ENCODE data around the gene SLC35F6.

DNA sequence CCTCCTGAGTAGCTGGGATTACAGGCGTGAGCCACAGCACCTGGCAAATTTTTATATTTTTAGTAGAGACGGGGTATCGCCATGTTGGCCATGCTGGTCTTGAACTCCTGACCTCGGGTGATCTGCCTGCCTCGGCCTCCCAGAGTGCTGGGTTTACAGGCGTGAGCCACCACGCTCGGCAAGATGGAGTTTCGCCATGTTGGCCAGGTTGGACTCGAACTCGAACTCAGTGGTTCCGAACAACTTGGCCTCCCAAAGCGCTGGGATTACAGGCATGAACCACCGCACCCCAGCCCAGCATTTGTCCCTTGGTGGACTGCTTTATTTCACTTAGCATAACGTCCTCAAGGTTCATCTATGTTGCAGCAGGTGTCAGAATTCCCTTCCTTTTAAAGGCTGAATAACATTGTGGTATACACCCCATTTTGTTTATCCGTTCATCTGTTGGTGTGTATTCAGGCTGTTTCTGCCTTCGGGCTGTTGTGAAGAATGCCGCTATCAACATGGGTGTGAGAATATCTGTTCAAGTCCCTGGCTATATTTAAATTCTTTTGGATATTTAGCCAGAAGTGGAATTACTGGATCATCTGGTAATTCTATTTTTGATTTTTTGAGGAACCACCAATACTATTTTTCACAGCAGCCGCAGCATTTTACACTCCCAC is 20.6 kb downstream of the SLC35F6 start:
- TF ChIP-seq, protein P1, sequence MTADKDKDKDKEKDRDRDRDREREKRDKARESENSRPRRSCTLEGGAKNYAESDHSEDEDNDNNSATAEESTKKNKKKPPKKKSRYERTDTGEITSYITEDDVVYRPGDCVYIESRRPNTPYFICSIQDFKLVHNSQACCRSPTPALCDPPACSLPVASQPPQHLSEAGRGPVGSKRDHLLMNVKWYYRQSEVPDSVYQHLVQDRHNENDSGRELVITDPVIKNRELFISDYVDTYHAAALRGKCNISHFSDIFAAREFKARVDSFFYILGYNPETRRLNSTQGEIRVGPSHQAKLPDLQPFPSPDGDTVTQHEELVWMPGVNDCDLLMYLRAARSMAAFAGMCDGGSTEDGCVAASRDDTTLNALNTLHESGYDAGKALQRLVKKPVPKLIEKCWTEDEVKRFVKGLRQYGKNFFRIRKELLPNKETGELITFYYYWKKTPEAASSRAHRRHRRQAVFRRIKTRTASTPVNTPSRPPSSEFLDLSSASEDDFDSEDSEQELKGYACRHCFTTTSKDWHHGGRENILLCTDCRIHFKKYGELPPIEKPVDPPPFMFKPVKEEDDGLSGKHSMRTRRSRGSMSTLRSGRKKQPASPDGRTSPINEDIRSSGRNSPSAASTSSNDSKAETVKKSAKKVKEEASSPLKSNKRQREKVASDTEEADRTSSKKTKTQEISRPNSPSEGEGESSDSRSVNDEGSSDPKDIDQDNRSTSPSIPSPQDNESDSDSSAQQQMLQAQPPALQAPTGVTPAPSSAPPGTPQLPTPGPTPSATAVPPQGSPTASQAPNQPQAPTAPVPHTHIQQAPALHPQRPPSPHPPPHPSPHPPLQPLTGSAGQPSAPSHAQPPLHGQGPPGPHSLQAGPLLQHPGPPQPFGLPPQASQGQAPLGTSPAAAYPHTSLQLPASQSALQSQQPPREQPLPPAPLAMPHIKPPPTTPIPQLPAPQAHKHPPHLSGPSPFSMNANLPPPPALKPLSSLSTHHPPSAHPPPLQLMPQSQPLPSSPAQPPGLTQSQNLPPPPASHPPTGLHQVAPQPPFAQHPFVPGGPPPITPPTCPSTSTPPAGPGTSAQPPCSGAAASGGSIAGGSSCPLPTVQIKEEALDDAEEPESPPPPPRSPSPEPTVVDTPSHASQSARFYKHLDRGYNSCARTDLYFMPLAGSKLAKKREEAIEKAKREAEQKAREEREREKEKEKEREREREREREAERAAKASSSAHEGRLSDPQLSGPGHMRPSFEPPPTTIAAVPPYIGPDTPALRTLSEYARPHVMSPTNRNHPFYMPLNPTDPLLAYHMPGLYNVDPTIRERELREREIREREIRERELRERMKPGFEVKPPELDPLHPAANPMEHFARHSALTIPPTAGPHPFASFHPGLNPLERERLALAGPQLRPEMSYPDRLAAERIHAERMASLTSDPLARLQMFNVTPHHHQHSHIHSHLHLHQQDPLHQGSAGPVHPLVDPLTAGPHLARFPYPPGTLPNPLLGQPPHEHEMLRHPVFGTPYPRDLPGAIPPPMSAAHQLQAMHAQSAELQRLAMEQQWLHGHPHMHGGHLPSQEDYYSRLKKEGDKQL (CRISPR knock-in tag; IDR thresholded peaks at IDR 0.05; ENCODE audit: borderline replicate concordance), result no peak
- TF ChIP-seq SMAD1 (IDR thresholded peaks at IDR 0.05; ENCODE audit: low read depth, low read length, partially characterized antibody) (no peak), MTA3 (IDR thresholded peaks at IDR 0.05; ENCODE audit: borderline replicate concordance) (no peak), ATF7 (IDR thresholded peaks at IDR 0.05) (no peak), POLR2A (conservative IDR thresholded peaks at IDR 0.05) (no peak), TBP (optimal IDR thresholded peaks at IDR 0.05; ENCODE audit: low read depth, low read length) (no peak)
- TF ChIP-seq, protein P2, sequence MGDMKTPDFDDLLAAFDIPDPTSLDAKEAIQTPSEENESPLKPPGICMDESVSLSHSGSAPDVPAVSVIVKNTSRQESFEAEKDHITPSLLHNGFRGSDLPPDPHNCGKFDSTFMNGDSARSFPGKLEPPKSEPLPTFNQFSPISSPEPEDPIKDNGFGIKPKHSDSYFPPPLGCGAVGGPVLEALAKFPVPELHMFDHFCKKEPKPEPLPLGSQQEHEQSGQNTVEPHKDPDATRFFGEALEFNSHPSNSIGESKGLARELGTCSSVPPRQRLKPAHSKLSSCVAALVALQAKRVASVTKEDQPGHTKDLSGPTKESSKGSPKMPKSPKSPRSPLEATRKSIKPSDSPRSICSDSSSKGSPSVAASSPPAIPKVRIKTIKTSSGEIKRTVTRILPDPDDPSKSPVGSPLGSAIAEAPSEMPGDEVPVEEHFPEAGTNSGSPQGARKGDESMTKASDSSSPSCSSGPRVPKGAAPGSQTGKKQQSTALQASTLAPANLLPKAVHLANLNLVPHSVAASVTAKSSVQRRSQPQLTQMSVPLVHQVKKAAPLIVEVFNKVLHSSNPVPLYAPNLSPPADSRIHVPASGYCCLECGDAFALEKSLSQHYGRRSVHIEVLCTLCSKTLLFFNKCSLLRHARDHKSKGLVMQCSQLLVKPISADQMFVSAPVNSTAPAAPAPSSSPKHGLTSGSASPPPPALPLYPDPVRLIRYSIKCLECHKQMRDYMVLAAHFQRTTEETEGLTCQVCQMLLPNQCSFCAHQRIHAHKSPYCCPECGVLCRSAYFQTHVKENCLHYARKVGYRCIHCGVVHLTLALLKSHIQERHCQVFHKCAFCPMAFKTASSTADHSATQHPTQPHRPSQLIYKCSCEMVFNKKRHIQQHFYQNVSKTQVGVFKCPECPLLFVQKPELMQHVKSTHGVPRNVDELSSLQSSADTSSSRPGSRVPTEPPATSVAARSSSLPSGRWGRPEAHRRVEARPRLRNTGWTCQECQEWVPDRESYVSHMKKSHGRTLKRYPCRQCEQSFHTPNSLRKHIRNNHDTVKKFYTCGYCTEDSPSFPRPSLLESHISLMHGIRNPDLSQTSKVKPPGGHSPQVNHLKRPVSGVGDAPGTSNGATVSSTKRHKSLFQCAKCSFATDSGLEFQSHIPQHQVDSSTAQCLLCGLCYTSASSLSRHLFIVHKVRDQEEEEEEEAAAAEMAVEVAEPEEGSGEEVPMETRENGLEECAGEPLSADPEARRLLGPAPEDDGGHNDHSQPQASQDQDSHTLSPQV (IDR thresholded peaks at IDR 0.05), result no peak
- TF ChIP-seq, protein P3, sequence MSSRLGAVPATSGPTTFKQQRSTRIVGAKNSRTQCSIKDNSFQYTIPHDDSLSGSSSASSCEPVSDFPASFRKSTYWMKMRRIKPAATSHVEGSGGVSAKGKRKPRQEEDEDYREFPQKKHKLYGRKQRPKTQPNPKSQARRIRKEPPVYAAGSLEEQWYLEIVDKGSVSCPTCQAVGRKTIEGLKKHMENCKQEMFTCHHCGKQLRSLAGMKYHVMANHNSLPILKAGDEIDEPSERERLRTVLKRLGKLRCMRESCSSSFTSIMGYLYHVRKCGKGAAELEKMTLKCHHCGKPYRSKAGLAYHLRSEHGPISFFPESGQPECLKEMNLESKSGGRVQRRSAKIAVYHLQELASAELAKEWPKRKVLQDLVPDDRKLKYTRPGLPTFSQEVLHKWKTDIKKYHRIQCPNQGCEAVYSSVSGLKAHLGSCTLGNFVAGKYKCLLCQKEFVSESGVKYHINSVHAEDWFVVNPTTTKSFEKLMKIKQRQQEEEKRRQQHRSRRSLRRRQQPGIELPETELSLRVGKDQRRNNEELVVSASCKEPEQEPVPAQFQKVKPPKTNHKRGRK (tag; IDR thresholded peaks at IDR 0.05), result no peak

Measured in K562 (cell line).